ENCODE data around the gene MRGPRD.
A peak's percentile ranks its signal among the peaks of the same experiment; 100 is the strongest.

MRGPRD gene

DNA sequence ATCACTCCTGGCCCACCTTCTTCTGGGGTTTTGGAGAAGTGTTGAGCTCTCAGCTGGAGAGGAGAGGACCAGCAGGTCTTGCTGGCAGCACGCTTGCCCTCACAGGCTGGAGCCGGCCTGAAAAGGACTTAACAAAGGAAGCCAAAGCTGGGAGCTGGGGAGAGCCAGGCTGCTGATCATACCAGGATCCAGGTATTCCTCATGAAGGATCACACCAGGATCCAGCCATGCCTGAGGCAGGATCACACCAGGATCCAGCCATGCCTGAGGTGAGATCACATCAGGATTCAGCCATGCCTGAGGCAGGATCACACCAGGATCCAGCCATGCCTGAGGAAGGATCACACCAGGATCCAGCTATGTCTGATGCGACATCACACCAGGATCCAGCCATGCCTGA lies 17.0 kb downstream of the MRGPRD start:
- TF ChIP-seq, protein P1, sequence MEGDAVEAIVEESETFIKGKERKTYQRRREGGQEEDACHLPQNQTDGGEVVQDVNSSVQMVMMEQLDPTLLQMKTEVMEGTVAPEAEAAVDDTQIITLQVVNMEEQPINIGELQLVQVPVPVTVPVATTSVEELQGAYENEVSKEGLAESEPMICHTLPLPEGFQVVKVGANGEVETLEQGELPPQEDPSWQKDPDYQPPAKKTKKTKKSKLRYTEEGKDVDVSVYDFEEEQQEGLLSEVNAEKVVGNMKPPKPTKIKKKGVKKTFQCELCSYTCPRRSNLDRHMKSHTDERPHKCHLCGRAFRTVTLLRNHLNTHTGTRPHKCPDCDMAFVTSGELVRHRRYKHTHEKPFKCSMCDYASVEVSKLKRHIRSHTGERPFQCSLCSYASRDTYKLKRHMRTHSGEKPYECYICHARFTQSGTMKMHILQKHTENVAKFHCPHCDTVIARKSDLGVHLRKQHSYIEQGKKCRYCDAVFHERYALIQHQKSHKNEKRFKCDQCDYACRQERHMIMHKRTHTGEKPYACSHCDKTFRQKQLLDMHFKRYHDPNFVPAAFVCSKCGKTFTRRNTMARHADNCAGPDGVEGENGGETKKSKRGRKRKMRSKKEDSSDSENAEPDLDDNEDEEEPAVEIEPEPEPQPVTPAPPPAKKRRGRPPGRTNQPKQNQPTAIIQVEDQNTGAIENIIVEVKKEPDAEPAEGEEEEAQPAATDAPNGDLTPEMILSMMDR (IDR thresholded peaks at IDR 0.05; ENCODE audit: low read depth, low read length, missing control alignments): no peak
- no peak overlapping the region for H3K4me3 ChIP-seq (ENCODE audit: low read depth, low read length)
- in situ Hi-C loops (cut with HindIII; ENCODE audit: low sequenced_read_pairs): no loop called here
- no peak for DNase-seq (ENCODE audit: low read depth)

DNA sequence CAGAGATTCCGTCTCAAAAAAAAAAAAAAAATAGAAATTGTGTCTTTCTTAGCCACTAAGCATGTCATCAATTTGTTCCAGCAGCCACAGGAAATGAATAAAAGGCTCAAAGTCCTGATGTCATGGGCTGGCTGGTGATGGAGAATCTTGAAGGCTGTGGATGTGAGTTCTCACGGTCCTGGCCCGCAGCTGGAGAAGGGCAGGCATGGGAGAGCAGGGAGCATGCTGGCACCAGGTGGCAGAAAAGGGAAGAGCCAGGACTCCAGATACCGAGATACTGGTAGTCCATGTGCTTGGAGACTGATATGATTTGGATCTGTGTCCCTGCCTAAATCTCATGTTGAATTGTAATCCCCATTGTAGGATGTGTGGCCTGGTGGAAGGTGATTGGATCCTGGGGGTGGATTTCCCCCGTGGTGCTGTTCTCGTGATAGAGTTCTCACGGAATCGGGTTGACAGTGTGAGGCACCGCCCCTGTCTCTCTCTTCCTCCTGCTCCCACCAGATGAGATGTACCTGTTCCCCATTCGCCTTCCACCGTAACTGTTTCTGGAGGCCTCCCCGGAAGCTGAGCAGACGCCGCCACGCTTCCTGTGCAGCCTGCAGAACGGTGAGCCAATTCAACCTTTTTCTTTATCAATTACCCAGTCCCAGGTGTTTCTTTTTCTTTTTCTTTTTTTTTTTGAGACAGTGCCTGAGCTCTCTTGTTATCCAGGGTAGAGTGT lies 18.1 kb downstream of the MRGPRD start:
- H3K4me3 ChIP-seq (ENCODE audit: low read depth, low read length): no peak overlapping the region
- in situ Hi-C loops (cut with HindIII; ENCODE audit: low sequenced_read_pairs): no loop called here
- peak; percentile 23 for DNase-seq (ENCODE audit: low read depth)
- TF ChIP-seq, protein P1 (IDR thresholded peaks at IDR 0.05; ENCODE audit: low read depth, low read length, missing control alignments): no peak

DNA sequence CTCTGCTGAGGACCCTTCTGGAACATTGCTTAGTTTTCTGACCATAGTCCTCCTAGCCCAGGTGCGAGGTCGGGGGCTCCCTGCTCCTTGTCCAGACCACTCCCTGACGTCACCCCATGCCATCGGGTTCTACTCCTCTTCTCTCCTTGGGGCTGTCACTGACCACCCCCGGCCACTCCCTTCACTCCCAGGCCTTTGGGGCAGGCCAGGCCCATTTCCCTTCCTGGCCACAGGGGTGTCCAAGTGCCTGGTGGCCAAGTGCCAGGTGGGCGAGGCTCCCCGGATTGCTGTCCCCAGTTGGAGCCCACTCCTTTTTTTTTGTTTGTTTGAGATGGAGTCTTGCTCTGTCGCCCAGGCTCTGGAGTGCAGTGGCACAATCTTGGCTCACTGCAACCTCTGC lies 19.5 kb downstream of the MRGPRD start:
- DNase-seq (ENCODE audit: low read depth): no peak
- TF ChIP-seq, protein P1 (IDR thresholded peaks at IDR 0.05; ENCODE audit: low read depth, low read length, missing control alignments): no peak
- H3K4me3 ChIP-seq (ENCODE audit: low read depth, low read length): no peak overlapping the region
- in situ Hi-C loops (cut with HindIII; ENCODE audit: low sequenced_read_pairs): no loop called here

DNA sequence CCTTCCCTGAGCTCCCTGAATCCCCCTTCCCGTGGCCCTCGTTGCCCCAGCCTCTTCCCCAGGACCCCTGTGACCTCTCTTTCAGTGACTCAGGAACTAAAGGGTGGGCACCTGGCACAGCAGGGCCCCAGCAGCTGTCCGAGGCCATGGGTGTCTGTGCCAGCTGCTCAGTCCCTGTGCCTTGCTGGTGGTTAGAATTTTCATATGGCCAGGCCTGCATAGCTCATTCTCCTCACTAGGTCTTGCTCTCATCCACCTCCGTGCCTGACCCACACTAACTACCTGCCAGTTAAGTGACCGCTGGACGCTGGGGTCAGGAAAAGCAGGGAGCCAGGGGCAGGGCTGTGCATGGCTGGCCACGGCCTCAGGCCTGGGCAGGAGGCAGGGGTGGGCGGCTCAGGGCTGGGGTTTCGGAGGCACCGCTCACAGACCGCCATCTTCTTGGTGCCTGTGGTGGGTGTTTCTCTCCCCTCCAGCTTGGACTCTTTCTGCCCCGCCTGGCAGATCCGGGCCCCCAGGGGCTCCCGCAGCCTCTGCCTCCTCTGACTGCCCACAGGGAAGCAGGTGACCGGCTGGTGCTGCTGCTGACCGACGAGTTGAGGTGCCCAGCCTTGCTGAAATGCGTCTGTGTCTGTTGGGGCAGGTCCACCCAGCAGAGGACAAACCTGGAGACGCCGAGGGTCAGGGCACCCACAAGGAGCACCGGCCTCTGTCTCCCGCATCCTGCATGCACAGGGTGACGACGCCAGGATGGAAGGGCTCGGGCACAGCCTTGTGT lies 20.3 kb downstream of the MRGPRD start:
- in situ Hi-C loops (cut with HindIII; ENCODE audit: low sequenced_read_pairs): no loop called here
- DNase-seq (ENCODE audit: low read depth): no peak
- H3K4me3 ChIP-seq (ENCODE audit: low read depth, low read length): no peak overlapping the region
- TF ChIP-seq, protein P1 (IDR thresholded peaks at IDR 0.05; ENCODE audit: low read depth, low read length, missing control alignments): no peak

DNA sequence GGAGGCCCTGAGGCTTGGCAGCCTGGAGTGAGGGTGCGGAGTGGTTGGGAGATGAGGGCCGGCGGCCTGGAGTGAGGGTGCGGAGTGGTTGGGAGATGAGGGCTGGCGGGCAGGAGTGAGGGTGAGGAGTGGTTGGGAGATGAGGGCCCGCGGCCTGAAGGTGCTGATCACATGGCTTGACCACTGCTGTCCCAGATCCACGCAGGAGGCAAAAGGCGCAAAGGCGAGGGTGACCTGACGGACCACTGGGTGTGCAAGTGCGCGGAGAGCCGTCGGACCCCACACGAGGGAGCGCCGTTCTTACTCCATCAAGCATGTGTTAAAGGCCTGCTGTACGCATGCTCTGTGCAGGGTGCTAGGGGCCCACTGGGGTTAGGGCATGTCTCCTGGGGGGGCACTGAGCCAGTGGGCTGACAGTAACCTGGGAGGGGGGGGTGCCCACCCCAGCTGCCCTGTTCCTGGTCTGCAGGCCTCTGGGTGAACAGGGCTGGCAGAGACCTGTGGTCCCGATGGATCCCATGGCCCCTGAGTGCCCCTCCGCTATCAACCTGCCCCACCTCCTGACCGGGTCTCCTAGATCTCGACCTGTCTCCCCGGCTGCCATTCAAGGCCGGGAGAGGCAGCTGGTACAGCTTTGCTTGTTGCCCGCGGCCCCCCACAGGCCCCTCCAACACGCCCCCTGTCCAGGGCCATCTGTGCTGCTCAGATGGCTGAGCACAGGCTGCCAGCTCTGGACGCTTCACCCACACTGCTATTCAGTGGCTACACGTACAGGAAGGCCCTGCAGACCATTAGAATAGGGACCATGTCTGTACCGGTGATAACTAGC lies 21.1 kb downstream of the MRGPRD start:
- TF ChIP-seq, protein P1 (IDR thresholded peaks at IDR 0.05; ENCODE audit: low read depth, low read length, missing control alignments): no peak
- DNase-seq (ENCODE audit: low read depth): no peak
- in situ Hi-C loops (cut with HindIII; ENCODE audit: low sequenced_read_pairs): no loop called here
- no peak overlapping the region for H3K4me3 ChIP-seq (ENCODE audit: low read depth, low read length)

DNA sequence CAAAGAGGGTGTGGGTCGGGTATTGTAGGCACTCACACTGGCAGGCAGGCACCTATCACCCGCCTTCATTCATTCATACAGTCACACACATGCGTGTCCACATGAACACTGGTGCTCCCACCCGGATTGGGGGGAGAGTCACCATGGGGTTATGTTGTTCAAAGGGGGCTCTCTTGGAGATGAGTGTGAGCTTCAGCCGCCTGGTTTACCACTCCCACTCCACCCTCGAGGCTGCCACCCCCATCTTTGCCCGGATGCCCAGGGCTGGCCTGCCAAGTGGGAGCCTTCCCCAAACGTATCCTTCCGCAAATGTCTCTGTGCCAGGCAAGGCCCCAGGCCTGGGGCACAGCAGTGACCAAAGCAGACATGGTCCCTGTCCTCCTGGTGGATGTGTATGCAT lies 22.6 kb downstream of the MRGPRD start:
- no peak for DNase-seq (ENCODE audit: low read depth)
- no peak overlapping the region for H3K4me3 ChIP-seq (ENCODE audit: low read depth, low read length)
- in situ Hi-C loops (cut with HindIII; ENCODE audit: low sequenced_read_pairs): no loop called here
- TF ChIP-seq, protein P1 (IDR thresholded peaks at IDR 0.05; ENCODE audit: low read depth, low read length, missing control alignments): no peak

All from astrocyte of the cerebellum (primary cell).